OCI-LY3 (cell line): Measurements from ENCODE around the gene LINGO4.

ENCODE experiments used
- EZH2phosphoT487 ChIP-seq: fragments of 200-600 bp; shearing (Covaris generic); IDR thresholded peaks from 2 replicates; pipeline ENCODE4 v1.6.1; 2018; ENCODE audit warnings: antibody characterized with exemption, mixed run types, low read depth
- TF ChIP-seq, protein P1 (sequence below): fragments of 200-600, 300-600 bp; sonication (generic); IDR thresholded peaks from 2 replicates; pipeline ENCODE4 v1.5.1; 2014; ENCODE audit warnings: antibody characterized with exemption, low read length, low read depth

DNA sequence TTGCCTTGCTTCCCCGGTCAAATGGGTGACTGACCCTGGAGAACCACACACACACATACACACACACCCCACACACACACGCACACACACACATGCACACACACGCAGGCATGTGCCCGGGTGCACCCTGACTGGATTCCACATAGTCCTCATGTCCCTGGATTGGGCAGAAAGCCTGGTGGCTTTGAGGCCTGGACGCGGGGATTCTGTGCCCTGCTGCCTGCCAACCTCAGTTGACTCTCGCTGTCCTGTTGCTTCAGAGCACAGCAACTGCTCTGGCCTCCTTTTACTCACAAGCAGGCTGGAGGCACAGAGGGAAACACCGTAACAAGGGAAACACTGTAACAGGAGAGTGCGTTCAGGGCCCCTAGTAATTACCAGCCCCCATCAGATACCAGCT is 20.0 kb upstream of the LINGO4 start:
- TF ChIP-seq, protein P1, sequence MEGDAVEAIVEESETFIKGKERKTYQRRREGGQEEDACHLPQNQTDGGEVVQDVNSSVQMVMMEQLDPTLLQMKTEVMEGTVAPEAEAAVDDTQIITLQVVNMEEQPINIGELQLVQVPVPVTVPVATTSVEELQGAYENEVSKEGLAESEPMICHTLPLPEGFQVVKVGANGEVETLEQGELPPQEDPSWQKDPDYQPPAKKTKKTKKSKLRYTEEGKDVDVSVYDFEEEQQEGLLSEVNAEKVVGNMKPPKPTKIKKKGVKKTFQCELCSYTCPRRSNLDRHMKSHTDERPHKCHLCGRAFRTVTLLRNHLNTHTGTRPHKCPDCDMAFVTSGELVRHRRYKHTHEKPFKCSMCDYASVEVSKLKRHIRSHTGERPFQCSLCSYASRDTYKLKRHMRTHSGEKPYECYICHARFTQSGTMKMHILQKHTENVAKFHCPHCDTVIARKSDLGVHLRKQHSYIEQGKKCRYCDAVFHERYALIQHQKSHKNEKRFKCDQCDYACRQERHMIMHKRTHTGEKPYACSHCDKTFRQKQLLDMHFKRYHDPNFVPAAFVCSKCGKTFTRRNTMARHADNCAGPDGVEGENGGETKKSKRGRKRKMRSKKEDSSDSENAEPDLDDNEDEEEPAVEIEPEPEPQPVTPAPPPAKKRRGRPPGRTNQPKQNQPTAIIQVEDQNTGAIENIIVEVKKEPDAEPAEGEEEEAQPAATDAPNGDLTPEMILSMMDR = no peak
- no peak for TF ChIP-seq EZH2phosphoT487
